NCI-H2171 (cell line): Measurements from ENCODE around the gene MACROD1.

ENCODE experiments used
- DNase-seq: peaks from one replicate; lab custom pipeline; 2025; lab: John Stamatoyannopoulos, UW

The MACROD1 gene

GRCh38 chr11:63952570-63952969 is 213.3 kb downstream of the MACROD1 start:
- DNase-seq: no peak

- no peak for DNase-seq
Measured at GRCh38 chr11:63951779-63952536, 214.0 kb downstream of the MACROD1 start.
